Measurements from ENCODE around the gene TSGA10IP.
"Not testable (repeated sequence)": the region's sequence is repeated elsewhere in the genome, so short reads cannot be mapped to it uniquely, and the experiment has no call there.

TSGA10IP gene

DNA sequence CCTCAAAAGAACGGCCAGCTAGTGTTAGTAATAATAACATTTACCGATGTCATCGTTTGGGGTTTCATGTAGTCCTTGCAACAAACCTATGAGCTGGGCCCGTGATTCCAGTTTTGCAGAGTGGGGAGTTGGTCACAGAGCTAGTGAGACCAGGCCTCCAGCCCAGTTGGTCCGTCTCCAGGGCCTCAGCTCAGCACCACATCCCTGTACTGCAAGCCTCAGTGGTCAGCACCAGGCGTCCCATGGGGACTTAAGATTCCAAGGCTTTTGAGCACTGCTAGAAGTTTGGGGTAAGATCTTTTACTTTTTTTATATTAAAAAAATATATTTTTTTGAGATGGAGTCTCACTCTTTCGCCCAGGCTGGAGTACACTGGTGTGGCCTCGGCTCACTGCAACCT is 1.1 kb upstream of the TSGA10IP start:
- in situ Hi-C loops (cut with MboI; ENCODE audit: low pct_unique_long_range_greater_than_20kb, low sequenced_read_pairs): no loop called here
- no peak for DNase-seq

- in situ Hi-C loops (cut with MboI; ENCODE audit: low pct_unique_long_range_greater_than_20kb, low sequenced_read_pairs): no loop called here
- no peak for DNase-seq
Observed at GRCh38 chr11:65944767-65945166, 513 bp upstream of the TSGA10IP start.

- no peak for DNase-seq
Observed at GRCh38 chr11:65945941-65946558, 770 bp downstream of the TSGA10IP start.

GRCh38 chr11:65946655-65947054 is 1.4 kb downstream of the TSGA10IP start:
- in situ Hi-C loops (cut with MboI; ENCODE audit: low pct_unique_long_range_greater_than_20kb, low sequenced_read_pairs): no loop called here
- DNase-seq: no peak

More at GRCh38 chr11:65945941-65946558, 770 bp downstream of the TSGA10IP start:
- in situ Hi-C loops (cut with MboI; ENCODE audit: low pct_unique_long_range_greater_than_20kb, low sequenced_read_pairs): no loop called here

- in situ Hi-C loops (cut with MboI; ENCODE audit: low pct_unique_long_range_greater_than_20kb, low sequenced_read_pairs): no loop called here
- no peak for DNase-seq
Observed at GRCh38 chr11:65947133-65947532, 1.9 kb downstream of the TSGA10IP start.

DNA sequence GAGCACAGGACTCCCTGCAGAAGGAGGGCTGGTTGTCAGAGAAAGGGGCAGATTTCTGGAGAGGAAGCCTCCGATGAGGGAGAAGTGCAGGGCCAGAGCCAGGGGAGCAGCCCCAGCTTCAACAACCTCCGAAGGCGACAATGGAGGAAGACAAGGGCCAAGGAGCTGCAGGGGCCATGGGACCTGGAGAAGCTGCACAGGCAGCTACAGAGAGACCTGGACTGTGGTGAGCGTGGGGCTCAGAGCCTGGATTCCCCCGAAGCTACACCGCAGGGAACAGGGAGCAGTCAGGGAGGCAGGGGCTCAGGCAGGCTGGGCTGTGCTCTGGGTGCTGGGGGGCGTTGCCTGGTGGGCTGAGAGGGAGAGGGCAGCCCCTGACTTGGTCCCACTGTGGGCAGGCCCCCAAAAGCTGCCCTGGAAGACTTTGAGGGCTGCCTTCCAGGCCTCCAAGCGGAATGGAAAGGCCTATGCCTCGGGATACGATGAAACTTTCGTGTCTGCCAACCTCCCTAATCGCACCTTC is 2.4 kb downstream of the TSGA10IP start:
- in situ Hi-C loops (cut with MboI; ENCODE audit: low pct_unique_long_range_greater_than_20kb, low sequenced_read_pairs): no loop called here

DNA sequence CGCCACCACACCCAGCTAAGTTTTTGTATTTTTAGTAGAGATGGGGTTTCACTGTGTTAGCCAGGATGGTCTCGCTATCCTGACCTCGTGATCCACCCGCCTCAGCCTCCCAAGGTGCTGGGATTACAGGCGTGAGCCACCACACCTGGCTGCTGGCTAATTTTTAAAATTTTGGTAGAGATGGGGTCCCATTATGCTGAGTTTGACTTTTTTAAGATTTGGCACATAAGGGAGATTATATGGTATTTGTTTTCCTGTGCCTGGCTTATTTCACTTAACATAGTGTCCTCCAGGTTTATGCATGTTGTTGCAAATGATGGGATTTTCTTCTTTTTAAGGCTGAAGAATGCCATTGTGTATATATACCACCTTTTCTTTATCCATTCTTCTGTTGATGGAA is 5.4 kb downstream of the TSGA10IP start:
- in situ Hi-C loops (cut with MboI; ENCODE audit: low pct_unique_long_range_greater_than_20kb, low sequenced_read_pairs); DNase-seq: not testable (repeated sequence)

More for the DNA sequence above, 2.4 kb downstream of the TSGA10IP start:
- no peak for DNase-seq

DNA sequence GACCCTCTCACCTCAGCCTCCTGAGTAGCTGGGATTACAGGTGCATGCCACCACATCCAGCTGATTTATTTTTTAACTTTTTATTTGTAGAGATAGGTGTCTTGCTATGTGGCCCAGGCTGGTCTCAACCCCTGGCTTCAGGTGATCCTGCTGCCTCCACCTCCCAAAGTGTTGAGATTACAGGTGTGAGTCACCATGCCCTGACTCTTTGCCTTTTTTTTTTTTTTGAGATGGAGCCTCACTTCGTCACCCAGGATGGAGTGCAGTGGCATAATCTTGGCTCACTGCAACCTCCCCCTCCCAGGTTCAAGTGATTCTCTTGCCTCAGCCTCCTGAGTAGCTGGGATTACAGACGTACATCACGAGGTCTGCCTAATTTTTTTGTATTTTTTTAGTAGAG is 6.4 kb downstream of the TSGA10IP start:
- DNase-seq; in situ Hi-C loops (cut with MboI; ENCODE audit: low pct_unique_long_range_greater_than_20kb, low sequenced_read_pairs): not testable (repeated sequence)

DNA sequence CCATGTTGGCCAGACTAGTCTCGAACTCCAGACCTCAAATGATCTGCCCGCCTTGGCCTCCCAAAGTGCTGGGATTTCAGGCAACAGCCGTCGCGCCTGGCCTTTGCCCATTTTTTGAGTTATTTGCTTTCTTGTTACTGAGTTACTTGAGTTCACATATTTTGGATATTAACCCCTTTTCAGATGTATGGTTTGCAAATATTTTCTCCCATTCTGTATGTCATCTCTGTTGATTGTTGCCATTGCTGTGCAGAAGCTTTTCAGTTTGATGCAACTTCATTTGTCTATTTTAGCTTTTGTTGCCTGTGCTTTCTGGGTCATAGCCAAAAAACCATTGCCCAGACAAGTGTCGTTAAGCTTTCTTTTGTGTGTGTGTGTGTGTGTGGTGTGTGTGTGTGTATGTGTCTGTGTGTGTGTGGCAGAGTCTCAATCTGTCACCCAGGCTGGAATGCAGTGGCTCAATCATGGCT is 6.8 kb downstream of the TSGA10IP start:
- in situ Hi-C loops (cut with MboI; ENCODE audit: low pct_unique_long_range_greater_than_20kb, low sequenced_read_pairs): no loop called here
- DNase-seq: no peak

- in situ Hi-C loops (cut with MboI; ENCODE audit: low pct_unique_long_range_greater_than_20kb, low sequenced_read_pairs): no loop called here
- DNase-seq: no peak
Observed at GRCh38 chr11:65953471-65953870, 8.2 kb downstream of the TSGA10IP start.

GRCh38 chr11:65954771-65955170 is 9.5 kb downstream of the TSGA10IP start:
- in situ Hi-C loops (cut with MboI; ENCODE audit: low pct_unique_long_range_greater_than_20kb, low sequenced_read_pairs): no loop called here
- DNase-seq: no peak

DNA sequence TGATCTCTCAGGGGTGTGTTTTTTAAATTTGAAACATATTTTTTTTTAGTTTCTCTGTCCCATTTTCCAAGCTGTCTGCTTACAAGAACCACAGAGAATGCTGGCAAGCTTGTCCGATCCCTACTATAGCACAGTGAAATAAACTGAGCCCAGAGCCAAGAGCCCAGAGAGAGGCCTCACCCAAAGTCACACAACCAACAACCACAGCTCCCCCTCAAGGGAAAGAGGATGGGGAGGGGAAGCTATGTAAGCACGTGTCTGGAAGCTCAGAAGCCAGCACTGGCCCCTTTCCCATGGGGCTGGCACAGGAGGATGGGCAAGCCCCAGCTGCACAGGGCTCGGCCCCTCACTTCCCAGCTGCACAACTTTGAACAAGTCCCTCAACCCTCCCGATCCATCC is 13.0 kb downstream of the TSGA10IP start:
- DNase-seq: no peak
- in situ Hi-C loops (cut with MboI; ENCODE audit: low pct_unique_long_range_greater_than_20kb, low sequenced_read_pairs): no loop called here

DNA sequence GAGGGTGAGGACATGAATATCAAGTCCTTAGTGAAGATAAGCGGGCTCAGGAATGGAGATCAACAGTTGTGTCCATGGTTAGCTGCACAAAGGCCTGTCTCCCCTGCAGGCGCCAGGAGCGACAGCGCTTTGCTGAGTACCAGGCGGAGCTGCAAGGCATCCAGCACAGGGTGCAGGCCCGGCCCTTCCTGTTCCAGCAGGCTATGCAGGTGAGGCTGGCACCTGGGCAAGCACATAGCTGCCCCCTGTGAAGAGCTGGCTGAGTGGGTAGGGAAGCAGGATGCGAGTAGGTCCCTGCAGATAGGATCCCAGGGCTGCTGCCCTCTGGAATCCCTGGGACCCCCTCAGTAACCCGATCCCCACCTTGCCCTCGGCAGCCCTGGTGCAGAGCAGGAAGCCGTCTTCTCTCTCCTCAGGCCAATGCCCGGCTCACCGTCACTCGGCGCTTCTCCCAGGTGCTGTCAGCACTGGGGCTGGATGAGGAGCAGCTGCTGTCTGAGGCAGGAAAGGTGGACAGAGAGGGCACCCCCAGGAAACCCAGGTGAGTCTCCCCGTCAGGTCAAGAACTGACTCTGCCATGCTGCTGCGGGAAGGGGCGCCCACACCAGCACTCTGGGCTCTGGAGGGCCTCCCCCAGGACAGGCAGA is 13.6 kb downstream of the TSGA10IP start:
- in situ Hi-C loops (cut with MboI; ENCODE audit: low pct_unique_long_range_greater_than_20kb, low sequenced_read_pairs): no loop called here
- DNase-seq: no peak

DNA sequence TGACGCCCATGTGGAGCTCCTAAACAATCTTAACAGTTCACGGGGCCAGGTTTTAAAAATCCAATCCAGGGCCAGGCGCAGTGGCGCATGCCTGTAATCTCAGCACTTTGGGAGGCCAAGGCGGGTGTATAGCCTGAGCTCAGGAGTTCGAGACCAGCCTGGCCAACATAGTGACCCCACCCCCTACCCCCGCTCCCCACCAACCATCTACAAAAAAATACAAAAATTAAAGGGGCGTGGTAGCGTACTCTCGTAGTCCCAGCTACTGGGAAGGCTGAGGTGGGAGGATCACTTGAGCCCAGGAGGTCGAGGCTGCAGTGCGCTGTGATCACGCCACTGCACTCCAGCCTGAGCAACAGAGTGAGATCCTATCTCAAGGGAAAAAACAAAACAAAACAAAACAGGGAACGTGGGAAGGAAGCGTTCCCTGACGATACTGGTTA is 15.6 kb downstream of the TSGA10IP start:
- in situ Hi-C loops (cut with MboI; ENCODE audit: low pct_unique_long_range_greater_than_20kb, low sequenced_read_pairs): no loop called here
- no peak for DNase-seq

DNA sequence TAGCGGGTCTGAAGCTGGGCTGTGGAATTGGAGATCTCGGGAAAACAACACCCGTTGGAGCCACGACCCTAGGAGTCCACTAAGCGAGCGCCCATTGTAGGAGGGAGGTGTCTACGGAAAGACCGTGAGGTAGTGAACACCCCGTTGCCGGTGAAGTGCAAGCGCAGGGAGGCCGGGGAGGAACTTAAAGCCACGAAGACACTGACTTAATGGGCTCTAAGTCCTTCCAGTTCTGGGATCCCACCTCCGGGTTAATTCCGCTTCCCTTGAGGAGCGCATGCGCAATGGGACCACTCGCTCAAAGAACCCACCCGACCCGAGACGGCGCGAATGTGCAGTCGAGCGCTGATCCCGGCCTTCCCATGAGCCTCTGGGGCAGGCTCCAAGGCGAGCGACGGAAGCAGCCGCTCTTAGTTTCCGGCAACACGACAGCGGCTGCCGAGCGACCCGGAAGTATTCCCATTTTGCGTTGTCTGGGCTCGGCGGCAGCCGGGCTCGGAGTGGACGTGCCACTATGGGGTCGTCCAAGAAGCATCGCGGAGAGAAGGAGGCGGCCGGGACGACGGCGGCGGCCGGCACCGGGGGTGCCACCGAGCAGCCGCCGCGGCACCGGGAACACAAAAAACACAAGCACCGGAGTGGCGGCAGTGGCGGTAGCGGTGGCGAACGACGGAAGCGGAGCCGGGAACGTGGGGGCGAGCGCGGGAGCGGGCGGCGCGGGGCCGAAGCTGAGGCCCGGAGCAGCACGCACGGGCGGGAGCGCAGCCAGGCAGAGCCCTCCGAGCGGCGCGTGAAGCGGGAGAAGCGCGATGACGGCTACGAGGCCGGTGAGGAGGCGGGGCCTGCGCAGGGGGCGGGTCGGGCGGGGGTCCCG is 16.2 kb downstream of the TSGA10IP start, which contains the start of gene SART1:
TSS of gene SART1 (plus strand) at position 468 of the 874 bp plus-strand sequence. CDS start at position 515, 47 bp downstream.
- DNase-seq: peak; percentile 97
- in situ Hi-C loops (cut with MboI; ENCODE audit: low pct_unique_long_range_greater_than_20kb, low sequenced_read_pairs): no loop called here

DNA sequence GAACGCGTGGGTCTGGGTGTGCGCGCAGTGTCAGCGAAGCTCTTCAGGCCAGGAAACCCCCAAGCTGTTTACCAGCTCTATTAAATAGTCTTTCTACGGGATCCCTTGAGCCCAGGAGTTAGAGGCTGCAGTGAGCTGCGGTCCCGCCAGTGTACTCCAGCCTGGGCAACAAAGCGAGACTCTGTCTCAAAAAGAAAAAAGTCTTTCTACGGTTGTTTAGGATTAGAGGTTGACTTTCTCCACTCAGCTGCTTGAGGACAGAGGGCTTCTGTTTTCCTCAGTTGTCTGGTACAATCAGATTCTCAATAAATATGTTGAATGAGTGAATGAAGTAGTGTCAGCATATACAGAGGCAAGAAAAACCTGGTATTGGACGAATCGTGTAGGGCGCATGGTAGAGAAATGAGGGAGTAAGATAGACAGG is 16.9 kb downstream of the TSGA10IP start:
- DNase-seq: no peak
- in situ Hi-C loops (cut with MboI; ENCODE audit: low pct_unique_long_range_greater_than_20kb, low sequenced_read_pairs): no loop called here

GRCh38 chr11:65964906-65965305 is 19.6 kb downstream of the TSGA10IP start:
- DNase-seq: no peak
- in situ Hi-C loops (cut with MboI; ENCODE audit: low pct_unique_long_range_greater_than_20kb, low sequenced_read_pairs): no loop called here

DNA sequence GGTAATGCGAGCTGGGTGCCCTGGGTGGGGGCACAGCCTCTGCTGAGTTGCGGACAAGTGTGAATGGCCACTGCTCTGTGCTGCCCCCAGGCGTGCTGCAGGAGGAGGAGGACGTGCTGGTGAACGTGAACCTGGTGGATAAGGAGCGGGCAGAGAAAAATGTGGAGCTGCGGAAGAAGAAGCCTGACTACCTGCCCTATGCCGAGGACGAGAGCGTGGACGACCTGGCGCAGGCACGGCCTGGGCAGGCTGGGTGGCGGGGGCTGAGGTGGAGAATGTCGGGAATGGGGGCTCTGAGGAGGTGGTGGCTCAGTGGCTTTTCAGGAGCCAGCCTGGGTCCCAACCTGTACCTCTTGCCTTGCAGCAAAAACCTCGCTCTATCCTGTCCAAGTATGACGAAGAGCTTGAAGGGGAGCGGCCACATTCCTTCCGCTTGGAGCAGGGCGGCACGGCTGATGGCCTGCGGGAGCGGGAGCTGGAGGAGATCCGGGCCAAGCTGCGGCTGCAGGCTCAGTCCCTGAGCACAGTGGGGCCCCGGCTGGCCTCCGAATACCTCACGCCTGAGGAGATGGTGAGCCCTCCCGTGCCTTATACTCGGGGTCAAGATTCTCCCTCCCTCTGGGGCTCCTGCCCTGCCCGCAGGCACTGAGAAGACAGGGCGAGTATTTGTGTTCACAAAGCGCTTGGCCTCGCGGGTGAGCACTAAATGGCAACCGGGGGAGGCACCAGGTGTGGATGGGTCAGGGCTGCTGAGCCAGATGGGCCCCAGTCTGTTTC is 20.9 kb downstream of the TSGA10IP start:
- no peak for DNase-seq
- in situ Hi-C loops (cut with MboI; ENCODE audit: low pct_unique_long_range_greater_than_20kb, low sequenced_read_pairs): no loop called here
